AG04449 (cell line): Measurements from ENCODE around the gene SPATA45.

ENCODE experiments used
- CTCF ChIA-PET: fragments of 350-600 bp; formaldehyde crosslinking; extraction: SDS; loops from one replicate; lab custom pipeline; 2021; ENCODE audit warnings: antibody characterized with exemption; lab: Yijun Ruan, JAX
- POLR2A ChIA-PET: fragments of 400-600, 350-600 bp; formaldehyde crosslinking; extraction: SDS; loops from one replicate; lab custom pipeline; 2020; ENCODE audit warnings: antibody characterized with exemption, inconsistent platforms; lab: Yijun Ruan, JAX
- DNase-seq: peaks from one replicate; pipeline ENCODE4 v3.0.0-alpha.2; 2010; ENCODE audit warnings: low read depth, low spot score
- H3K4me3 ChIP-seq: 2 replicates; pipeline ENCODE4 v1.5.1; 2011; ENCODE audit warnings: low read depth, mild to moderate bottlenecking, control low read depth, low read length
- CTCF ChIP-seq: IDR thresholded peaks from one replicate; pipeline ENCODE4 v1.5.1; 2011; ENCODE audit warnings: mild to moderate bottlenecking, moderate library complexity, low read length, control low read depth, inconsistent platforms; ENCODE audit not compliant: insufficient read depth; ENCODE audit errors: missing control alignments

Gene SPATA45

GRCh38 chr1:212824201-212824600 lies 23.2 kb downstream of the SPATA45 start:
- ChIA-PET CTCF (no interaction called here), POLR2A (no interaction called here)
- DNase-seq, result no peak
- TF ChIP-seq CTCF, result no peak
- H3K4me3 ChIP-seq, result no peak overlapping the region

- CTCF ChIA-PET, result no interaction called here
- TF ChIP-seq CTCF, result no peak
- POLR2A ChIA-PET, result no interaction called here
- H3K4me3 ChIP-seq, result no peak overlapping the region
- no peak for DNase-seq
Observed at GRCh38 chr1:212822956-212823355, 24.5 kb downstream of the SPATA45 start.

- ChIA-PET CTCF (interaction anchor here (2.6 kb wide), 1 partner anchor 175 kb away, joined by 9 read pairs; no protein-coding TSS in a partner anchor), POLR2A (no interaction called here)
- no peak for TF ChIP-seq CTCF
Observed at GRCh38 chr1:212820969-212821368, 26.5 kb downstream of the SPATA45 start.

GRCh38 chr1:212819726-212820125 lies 27.7 kb downstream of the SPATA45 start:
- TF ChIP-seq CTCF, result no peak
- no peak for DNase-seq
- POLR2A ChIA-PET, result interaction anchor here (0.9 kb wide), 1 partner anchor 9 kb away, joined by 3 read pairs; no protein-coding TSS in a partner anchor
- CTCF ChIA-PET, result interaction anchor here (1.2 to 2.6 kb wide), 2 partner anchors 18 to 176 kb away, joined by 4 to 9 read pairs; no protein-coding TSS in a partner anchor
- H3K4me3 ChIP-seq, result no peak overlapping the region

More at GRCh38 chr1:212820969-212821368, 26.5 kb downstream of the SPATA45 start:
- H3K4me3 ChIP-seq, result no peak overlapping the region
- DNase-seq, result no peak

GRCh38 chr1:212816567-212817278 lies 30.7 kb downstream of the SPATA45 start:
- ChIA-PET POLR2A (no interaction called here), CTCF (interaction anchor here (2.1 kb wide), 1 partner anchor 178 kb away, joined by 15 read pairs; no protein-coding TSS in a partner anchor)
- no peak for DNase-seq
- no peak for TF ChIP-seq CTCF
- H3K4me3 ChIP-seq, result no peak overlapping the region
